Osteocyte (in vitro differentiated cells): ENCODE measurements around the gene PDE3B. TPM values are rescaled to one million over a fixed set of nuclear protein-coding genes. Genes with fewer than 3 reads are reported as not detected.
"Not testable (repeated sequence)": the region's sequence is repeated elsewhere in the genome, so short reads cannot be mapped to it uniquely, and the experiment has no call there.

Source experiments
- DNase-seq: peaks from one replicate; pipeline ENCODE4 v3.0.0; 2021; ENCODE audit warnings: mixed read lengths; ENCODE audit not compliant: unreplicated experiment; ENCODE audit errors: extremely low spot score
- H3K27ac Mint-ChIP-seq: one replicate; pipeline ENCODE4 v1.8.0; 2021; ENCODE audit warnings: mild to moderate bottlenecking, mixed read lengths; ENCODE audit not compliant: unreplicated experiment
- H3K27me3 Mint-ChIP-seq: one replicate; pipeline ENCODE4 v1.8.0; 2021; ENCODE audit warnings: mixed read lengths; ENCODE audit not compliant: unreplicated experiment
- H3K36me3 Mint-ChIP-seq: one replicate; pipeline ENCODE4 v1.8.0; 2021; ENCODE audit warnings: mixed read lengths; ENCODE audit not compliant: unreplicated experiment
- H3K4me1 Mint-ChIP-seq: one replicate; pipeline ENCODE4 v1.8.0; 2021; ENCODE audit warnings: mixed read lengths; ENCODE audit not compliant: unreplicated experiment
- H3K4me3 Mint-ChIP-seq: one replicate; pipeline ENCODE4 v1.8.0; 2021; ENCODE audit warnings: mild to moderate bottlenecking, moderate library complexity, mixed read lengths; ENCODE audit not compliant: unreplicated experiment
- H3K9me3 Mint-ChIP-seq: one replicate; pipeline ENCODE4 v1.8.0; 2021; ENCODE audit warnings: mixed read lengths; ENCODE audit not compliant: unreplicated experiment
- CTCF ChIP-seq: fragments of 200-600 bp; sonication (generic); IDR thresholded peaks from 2 replicates; pipeline ENCODE4 v1.5.0; 2021; ENCODE audit warnings: antibody characterized with exemption, mild to moderate bottlenecking, moderate library complexity
- total RNA-seq: library from RNA; stranded (reverse); gene quantifications from 2 replicates; pipeline ENCODE4 v1.2.1, GENCODE V29; 2021

PDE3B gene
- total RNA-seq, 1 donor from 2014 or later = 0.08 TPM

GRCh38 chr11:14751975-14752407 lies 108.4 kb downstream of the PDE3B start:
- no peaks in the 10 kb centered on the region for H3K36me3 Mint-ChIP-seq
- H3K9me3 Mint-ChIP-seq = no peaks in the 10 kb centered on the region
- H3K27me3 Mint-ChIP-seq = peaks cover 9% of the 10 kb centered on the region
- no peak for TF ChIP-seq CTCF
- no peaks in the 10 kb centered on the region for H3K4me1 Mint-ChIP-seq
- DNase-seq = no peak
- no peak overlapping the region for H3K4me3 Mint-ChIP-seq
- no peak overlapping the region for H3K27ac Mint-ChIP-seq

- H3K36me3 Mint-ChIP-seq = no peaks in the 10 kb centered on the region
- no peaks in the 10 kb centered on the region for H3K9me3 Mint-ChIP-seq
- DNase-seq = no peak
- no peak overlapping the region for H3K4me3 Mint-ChIP-seq
- TF ChIP-seq CTCF = no peak
- peaks cover 9% of the 10 kb centered on the region for H3K27me3 Mint-ChIP-seq
- H3K4me1 Mint-ChIP-seq = no peaks in the 10 kb centered on the region
- H3K27ac Mint-ChIP-seq = no peak overlapping the region
Measured at GRCh38 chr11:14755140-14755539, 111.5 kb downstream of the PDE3B start.

GRCh38 chr11:14756349-14756748 lies 112.7 kb downstream of the PDE3B start:
- no peak for TF ChIP-seq CTCF
- Mint-ChIP-seq H3K27me3 (peaks cover 8% of the 10 kb centered on the region), H3K4me1 (no peaks in the 10 kb centered on the region), H3K27ac (no peak overlapping the region), H3K36me3 (no peaks in the 10 kb centered on the region), H3K9me3 (no peaks in the 10 kb centered on the region), H3K4me3 (no peak overlapping the region)
- no peak for DNase-seq

- not testable (repeated sequence) for H3K9me3 Mint-ChIP-seq, DNase-seq, H3K27me3 Mint-ChIP-seq, H3K4me1 Mint-ChIP-seq, H3K36me3 Mint-ChIP-seq, H3K4me3 Mint-ChIP-seq, H3K27ac Mint-ChIP-seq
Measured at GRCh38 chr11:14759300-14760012, 115.9 kb downstream of the PDE3B start.

GRCh38 chr11:14764179-14764578 lies 120.6 kb downstream of the PDE3B start:
- Mint-ChIP-seq H3K36me3 (no peaks in the 10 kb centered on the region), H3K4me3 (no peak overlapping the region), H3K27ac (no peak overlapping the region), H3K4me1 (no peaks in the 10 kb centered on the region), H3K27me3 (peaks cover 3% of the 10 kb centered on the region), H3K9me3 (no peaks in the 10 kb centered on the region)
- DNase-seq = no peak
- no peak for TF ChIP-seq CTCF
